Measurements from ENCODE around the gene PDE11A. TPM values are rescaled to one million over a fixed set of nuclear protein-coding genes. Genes with fewer than 3 reads are reported as not detected.

Gene PDE11A
- total RNA-seq, 1 donor from 2014 or later, result not detected

- ATAC-seq, result no peak
Measured at GRCh38 chr2:177592397-177592796, 480.2 kb downstream of the PDE11A start.

- no peak for ATAC-seq
Measured at GRCh38 chr2:177589186-177589585, 483.4 kb downstream of the PDE11A start.

- ATAC-seq, result no peak
Measured at GRCh38 chr2:177588671-177589070, 483.9 kb downstream of the PDE11A start.

GRCh38 chr2:177587371-177587770, 485.2 kb downstream of the PDE11A start:
- ATAC-seq, result no peak

- no peak for ATAC-seq
Measured at GRCh38 chr2:177586154-177586553, 486.4 kb downstream of the PDE11A start.

GRCh38 chr2:177585234-177585863, 487.2 kb downstream of the PDE11A start:
- ATAC-seq, result no peak

GRCh38 chr2:177584030-177584692, 488.4 kb downstream of the PDE11A start:
- ATAC-seq, result no peak

GRCh38 chr2:177582000-177582399, 490.6 kb downstream of the PDE11A start:
- ATAC-seq, result no peak

- ATAC-seq, result no peak
Measured at GRCh38 chr2:177579486-177580036, 493.0 kb downstream of the PDE11A start.

GRCh38 chr2:177578454-177578853, 494.1 kb downstream of the PDE11A start:
- no peak for ATAC-seq

- no peak for ATAC-seq
Measured at GRCh38 chr2:177577075-177577474, 495.5 kb downstream of the PDE11A start.

GRCh38 chr2:177575358-177575757, 497.2 kb downstream of the PDE11A start:
- ATAC-seq, result no peak

- no peak for ATAC-seq
Measured at GRCh38 chr2:177574356-177574755, 498.2 kb downstream of the PDE11A start.

Other genes starting within 250 kb of the PDE11A start
- 7.4 TPM for gene RBM45, start 39.7 kb upstream of the PDE11A start, total RNA-seq
- 6.5 TPM for gene OSBPL6, start 121.7 kb upstream of the PDE11A start, total RNA-seq

Measured in esophagus mucosa (tissue), 1 donor.